HG03521 (cell line): ENCODE data around the gene MUC21.
"Not testable (repeated sequence)": the region's sequence is repeated elsewhere in the genome, so short reads cannot be mapped to it uniquely, and the experiment has no call there.

ENCODE experiments used
- ATAC-seq: cut with Tn5 transposase; IDR thresholded peaks from one replicate; pipeline ENCODE4 v1.9.1; 2021; ENCODE audit warnings: mild to moderate bottlenecking, moderate library complexity; ENCODE audit not compliant: unreplicated experiment

The MUC21 gene

DNA sequence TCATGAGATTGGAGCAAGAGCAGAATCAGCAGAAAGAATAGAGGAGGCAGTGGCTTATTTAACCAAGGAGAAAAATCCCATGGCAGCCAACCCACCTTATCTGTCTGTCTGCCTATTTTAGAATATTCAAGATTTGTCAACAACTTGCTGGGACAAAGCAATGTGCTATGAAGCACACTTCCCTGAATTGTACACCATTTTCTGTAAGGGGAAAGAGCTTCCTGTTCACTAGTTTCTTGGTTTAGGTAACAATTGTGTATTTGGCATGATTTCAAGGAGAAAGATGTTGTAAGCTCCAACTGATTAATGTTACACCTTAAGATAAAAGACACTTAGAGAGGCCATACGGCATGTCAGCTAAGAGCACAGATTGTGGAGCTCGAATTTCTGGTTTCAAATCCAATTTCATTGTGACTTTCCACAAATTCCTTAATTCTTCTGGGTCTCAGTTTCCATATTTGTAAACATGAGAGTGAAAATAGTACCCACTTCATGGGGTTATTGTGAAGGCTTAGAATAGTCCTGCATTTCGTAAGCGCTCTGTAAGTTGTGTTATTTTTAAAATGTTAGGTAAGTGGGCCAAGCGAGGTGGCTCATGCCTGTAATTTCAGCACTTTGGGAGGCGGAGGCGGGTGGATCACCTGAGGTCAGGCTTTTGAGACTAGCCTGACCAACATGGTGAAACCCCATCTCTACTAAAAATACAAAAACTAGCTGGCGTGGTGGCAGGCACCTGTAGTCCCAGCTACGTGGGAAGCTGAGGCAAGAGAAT lies 21.9 kb downstream of the MUC21 start:
- no peak for ATAC-seq

DNA sequence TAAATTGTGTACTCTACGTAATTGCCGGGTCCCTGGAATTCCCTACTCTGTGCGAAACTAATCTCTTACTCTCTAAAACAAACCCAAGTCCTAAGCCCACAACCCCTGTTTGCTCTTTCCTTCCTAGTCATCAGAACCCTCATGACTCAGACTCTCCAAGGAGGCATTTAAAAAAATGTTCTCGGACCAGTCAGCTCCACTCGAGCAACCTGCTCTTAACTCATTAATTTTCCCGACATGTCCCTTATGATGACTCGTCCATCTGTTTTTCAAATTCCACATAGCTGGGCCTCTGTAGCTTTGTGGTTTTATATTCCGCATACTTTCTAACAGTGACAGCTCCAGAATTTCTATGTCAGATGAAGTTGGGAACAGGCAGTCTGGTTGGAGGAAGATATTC lies 24.2 kb downstream of the MUC21 start:
- ATAC-seq: no peak

DNA sequence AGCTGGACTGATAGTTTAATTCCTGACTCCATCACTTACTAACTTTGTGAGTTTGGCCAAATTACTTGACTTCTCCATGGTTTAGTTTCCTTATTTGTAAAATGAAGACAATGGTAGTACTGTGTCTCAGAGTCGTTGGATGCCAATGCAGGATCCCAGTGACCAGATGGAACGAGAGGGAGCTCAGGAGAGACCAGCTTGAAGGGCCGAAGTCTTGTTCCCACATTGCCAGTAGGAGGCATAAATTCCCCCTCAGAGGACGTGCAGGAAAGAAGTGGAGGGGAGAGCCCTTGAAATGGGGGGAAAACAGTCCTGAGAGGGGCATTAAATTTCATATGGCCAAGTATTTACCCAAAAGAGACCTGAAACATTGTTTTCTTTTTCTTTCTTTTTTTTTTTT lies 24.6 kb downstream of the MUC21 start:
- no peak for ATAC-seq

DNA sequence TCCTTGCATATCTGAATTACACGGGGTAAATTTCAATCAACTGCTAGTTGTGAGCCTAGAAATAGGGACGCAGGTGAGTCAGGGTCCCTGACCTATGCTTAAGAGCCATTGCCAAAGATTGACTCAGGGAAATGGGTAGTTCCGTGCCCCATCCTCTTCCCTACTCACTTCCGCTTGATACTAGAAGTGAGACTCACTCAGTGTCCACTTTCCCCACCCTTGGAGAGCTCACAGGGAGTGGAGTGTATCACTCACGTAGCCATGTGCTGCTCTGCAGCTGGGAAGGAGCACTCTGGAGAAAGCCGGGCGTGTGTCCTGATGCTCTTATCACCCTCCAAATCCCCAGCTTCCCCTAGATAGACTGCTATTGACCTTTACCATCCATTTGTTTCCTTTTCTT lies 26.2 kb downstream of the MUC21 start:
- no peak for ATAC-seq

DNA sequence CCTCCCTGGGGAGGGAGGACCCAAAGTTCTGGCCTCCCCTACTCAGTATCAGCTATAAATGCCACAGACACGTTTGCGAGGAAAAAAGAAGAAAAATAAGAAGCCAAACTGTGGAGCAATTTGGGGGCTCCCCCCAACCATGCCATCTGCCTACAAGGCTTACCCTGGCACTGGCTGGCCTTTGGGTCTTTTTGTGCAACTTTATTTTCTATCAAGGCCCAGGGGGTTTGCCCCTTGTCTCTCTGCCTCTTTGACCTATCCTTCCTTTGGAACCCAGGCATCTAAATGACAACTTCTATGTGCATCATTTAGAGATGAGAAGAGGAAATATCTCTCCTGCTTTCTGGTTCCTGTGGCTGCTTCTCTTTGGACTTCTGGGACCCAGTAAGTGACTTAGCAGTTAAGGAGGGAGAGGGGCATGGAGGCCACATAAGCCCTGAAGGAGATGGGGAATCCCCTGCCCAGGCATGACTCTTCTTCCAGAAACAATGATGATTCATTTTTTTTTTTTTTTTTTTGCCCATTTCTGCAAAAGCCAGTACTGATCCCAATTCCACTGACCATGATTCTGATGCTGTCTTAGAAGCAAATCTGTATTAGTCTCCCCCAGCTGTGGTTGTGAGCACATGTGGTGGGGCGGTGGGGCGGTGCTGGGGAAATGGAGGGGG lies 27.0 kb downstream of the MUC21 start, which contains the start of gene MUC22:
Gene MUC22, plus strand, starts transcription at position 82 of the 668 bp plus-strand sequence. Its CDS starts 233 bp downstream, at position 315.
- ATAC-seq: no peak

DNA sequence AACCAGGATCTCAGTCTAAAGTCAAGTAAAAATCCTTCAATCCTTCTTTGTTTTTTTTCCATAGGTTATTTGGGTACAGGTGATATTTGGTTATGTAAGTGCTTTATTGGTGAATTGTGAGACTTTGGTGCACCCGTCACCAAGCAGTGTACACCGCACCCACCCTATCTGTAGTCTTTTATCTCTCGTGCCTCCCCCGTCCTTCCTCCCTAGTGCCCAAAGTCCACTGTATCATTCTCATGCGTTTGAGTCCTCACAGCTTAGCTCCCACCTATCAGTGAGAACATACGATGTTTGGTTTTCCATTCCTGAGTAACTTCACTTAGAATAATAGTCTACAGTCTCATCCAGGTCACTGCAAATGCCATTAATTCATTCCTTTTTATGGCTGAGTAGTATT lies 27.6 kb downstream of the MUC21 start:
- no peak for ATAC-seq

DNA sequence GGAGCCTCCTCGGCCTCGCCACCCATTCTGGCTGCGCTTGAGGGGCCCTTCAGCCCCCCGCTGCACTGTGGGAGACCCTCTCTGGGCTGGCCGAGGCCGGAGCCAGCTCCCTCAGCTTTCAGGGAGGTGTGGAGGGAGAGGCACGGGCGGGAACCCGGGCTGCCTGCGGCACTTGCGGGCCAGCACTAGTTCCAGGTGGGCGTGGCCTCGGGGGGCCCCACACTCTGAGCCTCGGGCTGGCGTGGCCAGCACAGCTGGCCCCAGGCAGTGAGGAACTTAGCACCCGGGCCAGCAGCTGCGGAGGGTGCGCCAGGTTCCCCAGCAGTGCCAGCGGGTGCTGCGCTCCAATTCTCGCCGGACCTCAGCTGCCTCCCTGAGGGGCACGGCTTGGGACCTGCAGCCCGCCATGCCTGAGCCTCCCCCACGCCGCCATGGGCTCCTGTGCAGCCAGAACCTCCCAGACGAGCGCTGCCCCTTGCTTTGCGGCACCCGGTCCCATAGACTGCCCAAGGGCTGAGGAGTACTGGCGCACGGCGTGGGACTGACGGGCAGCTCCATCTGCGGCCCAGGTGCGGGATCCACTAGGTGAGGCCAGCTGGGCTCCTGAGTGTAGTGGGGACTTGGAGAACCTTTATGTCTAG lies 33.3 kb downstream of the MUC21 start:
- ATAC-seq: no peak

DNA sequence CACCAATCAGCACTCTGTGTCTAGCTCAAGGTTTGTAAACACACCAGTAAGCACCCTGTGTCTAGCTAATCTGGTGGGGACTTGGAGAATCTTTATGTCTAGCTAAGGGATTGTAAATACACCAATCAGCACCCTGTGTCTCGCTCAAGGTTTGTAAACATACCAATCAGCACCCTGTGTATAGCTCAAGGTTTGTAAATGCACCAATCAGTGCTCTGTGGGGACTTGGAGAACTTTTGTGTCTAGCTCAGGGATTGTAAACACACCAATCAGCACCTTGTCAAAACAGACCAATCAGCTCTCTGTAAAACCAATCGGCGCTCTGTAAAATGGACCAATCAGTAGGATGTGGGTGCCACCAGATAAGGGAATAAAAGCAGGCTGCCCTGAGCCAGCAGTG lies 33.9 kb downstream of the MUC21 start:
- not testable (repeated sequence) for ATAC-seq

DNA sequence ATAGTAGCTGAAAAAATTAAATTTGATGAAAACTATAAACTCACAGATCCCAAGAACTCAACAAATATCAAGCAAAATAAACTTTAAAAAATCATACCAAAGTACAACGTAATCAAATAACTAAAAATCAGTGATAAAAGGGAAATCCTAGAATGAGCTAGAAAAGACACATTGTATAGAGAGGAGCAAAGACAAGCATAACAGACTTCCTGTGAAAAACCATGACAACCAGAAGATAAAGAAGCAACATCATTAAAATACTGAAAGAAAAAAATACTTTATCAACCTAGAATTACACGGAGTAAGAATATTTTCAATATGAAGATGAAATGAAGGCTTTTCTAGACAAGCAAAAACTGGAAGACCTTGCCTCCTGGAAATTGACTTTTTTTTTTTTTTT lies 36.5 kb downstream of the MUC21 start:
- ATAC-seq: no peak

DNA sequence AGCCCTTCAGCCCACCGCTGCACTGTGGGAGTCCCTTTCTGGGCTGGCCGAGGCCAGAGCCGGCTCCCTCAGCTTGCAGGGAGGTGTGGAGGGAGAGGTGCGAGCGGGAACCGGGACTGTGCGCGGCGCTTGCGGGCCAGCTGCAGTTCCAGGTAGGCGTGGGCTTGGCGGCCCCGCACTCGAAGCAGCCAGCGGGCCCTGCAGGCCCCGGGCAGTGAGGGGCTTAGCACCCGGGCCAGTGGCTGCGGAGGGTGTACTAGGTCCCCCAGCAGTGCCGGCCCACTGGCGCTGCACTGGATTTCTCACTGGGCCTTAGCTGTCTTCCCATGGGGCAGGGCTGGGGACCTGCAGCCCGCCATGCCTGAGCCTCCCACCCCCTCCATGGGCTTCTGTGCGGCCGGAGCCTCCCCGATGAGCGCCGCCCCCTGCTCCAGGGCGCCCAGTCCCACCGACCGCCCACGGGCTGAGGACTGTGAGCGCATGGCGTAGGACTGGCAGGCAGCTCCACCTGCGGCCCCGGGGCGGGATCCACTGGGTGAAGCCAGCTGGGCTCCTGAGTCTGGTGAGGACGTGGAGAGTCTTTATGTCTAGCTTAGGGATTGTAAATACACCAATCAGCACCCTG lies 37.2 kb downstream of the MUC21 start:
- not testable (repeated sequence) for ATAC-seq

DNA sequence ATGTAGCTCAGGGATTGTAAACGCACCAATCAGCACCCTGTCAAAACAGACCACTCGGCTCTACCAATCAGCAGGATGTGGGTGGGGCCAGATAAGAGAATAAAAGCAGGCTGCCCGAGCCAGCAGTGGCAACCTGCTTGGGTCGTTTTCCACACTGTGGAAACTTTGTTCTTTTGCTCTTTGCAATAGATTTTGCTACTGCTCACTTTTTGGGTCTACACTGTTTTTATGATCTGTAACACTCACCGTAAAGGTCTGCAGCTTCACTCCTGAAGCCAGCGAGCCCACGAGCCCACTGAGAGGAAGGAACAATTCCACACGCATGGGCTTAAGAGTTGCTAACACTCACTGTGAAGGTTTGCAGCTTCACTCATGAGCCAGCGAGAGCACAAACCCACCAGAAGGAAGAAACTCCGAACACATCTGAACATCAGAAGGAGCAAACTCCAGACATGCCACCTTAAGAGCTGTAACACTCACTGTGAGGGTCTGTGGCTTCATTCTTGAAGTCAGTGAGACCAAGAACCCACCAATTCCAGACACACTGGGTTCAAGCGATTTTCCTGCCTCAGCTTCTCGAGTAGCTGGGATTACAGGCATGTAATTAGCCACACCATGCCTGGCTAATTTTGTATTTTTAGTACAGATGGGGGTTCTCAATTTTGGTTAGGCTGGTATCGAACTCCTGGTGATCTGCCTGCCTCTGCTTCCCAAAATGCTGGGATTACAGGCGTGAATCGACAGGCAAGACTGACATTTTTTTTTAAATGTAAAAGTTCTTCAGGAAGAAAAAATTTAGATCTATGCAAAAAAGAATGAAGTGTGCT lies 38.4 kb downstream of the MUC21 start:
- not testable (repeated sequence) for ATAC-seq

DNA sequence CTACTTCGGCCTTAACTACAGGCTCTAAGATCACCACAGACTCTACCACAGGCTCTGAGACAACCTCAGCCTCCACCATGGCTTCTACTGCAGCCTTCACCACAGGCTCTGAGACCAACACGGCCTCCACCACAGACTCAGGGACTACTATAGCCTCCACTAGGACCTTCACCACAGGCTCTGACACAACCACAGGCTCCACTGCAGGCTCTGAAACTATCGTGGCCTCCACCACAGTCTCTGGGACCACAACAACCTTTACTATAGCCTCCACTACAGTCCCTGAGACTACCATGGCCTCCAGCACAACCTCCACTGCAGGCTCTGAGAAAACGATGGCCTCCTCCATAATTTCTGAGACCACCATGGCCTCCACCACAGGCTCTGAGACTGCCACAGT lies 42.1 kb downstream of the MUC21 start:
- ATAC-seq: no peak

DNA sequence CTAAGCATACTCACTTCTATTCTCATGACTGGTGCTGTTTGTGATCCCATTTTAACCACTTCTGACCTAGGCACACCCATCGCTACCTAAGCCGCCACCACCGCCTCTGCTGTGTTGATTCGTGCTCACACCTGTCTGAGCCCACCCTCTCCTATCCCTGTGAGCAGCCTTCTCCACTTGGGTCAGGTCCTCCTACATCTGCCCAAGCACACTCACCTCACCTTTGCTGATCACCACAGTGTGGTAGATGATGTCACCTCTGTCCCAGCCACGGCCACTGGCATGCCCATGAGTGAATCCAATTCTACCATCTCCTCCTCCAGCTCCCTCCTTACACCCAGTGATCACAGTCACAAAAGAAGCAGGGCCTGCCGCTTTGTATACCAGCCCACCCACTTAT lies 47.6 kb downstream of the MUC21 start:
- ATAC-seq: no peak

DNA sequence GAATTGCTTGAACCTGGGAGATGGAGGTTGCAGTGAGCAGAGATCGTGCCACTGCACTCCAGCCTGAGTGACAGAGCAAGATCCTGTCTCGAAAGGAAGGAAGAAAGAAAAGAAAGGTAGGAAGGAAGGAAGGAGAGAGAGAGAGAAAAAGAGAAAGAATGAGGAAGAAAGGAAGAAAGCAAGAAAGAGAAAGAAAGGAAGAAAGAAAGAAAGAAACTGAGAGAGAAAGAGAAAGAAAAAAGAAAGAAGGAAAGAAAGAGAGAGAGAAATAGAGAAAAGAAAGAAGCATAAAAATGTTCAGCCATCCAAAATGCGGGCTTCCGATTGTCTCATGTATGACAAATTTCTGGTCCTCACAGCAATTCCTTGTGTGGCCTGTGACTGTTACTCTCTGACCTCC lies 49.6 kb downstream of the MUC21 start:
- ATAC-seq: no peak

DNA sequence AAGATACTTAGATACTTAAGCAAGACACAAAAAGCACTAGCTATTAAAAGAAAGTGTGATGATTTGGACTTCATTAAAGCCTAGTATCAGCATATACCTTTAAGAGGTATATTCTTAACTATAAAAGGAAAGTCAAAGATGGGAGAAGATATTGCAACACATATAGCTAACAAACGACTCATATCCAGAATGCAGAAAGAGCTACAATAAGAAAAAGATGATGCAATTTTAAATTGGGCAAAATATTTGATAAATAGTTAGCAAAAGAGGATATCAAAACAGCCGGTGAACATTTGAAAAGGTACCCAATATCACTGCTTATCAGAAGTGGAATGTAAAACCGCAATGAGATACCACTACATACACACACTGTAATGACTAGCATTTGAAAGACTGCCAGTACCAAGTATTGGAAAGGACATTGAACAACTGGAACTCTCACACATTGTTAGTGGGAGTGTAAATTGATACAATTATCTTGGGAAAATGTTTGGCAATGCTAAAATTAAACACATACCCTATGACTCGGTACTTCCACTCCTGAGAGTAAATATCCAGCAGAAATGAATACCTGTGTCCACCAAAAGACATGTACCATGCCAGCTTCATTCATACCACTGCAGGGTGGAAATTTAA lies 52.5 kb downstream of the MUC21 start:
- no peak for ATAC-seq

DNA sequence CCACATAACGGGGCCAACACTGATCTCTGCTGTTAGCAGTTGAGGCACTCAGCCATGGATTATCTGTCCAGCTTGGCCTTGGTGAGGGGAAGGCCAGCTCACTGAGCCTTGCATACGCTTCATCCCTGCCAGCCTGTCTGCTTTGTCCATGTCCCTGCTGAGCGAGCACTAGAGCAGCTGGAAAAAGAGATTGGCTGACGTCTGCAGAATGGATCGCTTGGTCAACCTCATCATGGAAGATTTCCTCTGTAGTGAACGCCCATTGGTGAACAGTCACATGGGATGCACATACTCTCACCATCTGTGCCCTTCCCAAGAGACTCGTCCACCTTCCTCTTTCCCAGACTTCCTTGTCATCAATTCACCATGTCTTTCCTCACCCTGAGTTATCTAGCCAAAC lies 53.7 kb downstream of the MUC21 start:
- no peak for ATAC-seq

DNA sequence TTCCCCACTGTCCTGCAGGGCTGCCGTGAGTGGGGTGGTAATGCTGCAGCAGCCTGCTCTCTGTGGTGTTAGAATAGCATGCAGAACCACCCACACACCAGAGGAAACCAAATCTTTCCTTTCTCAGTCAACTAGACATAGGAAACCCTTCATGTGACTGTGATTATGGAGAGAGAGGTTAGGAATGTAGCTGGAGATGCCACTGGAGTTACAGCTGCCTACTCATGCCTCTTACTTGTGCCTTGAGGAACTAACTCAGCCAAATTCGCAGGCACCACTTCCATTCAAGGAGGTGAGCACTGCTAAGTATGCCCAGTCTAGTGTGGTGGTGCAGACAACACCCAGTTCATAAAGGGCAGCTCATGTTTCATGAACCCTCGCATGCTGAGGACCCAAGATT lies 54.2 kb downstream of the MUC21 start:
- ATAC-seq: no peak

DNA sequence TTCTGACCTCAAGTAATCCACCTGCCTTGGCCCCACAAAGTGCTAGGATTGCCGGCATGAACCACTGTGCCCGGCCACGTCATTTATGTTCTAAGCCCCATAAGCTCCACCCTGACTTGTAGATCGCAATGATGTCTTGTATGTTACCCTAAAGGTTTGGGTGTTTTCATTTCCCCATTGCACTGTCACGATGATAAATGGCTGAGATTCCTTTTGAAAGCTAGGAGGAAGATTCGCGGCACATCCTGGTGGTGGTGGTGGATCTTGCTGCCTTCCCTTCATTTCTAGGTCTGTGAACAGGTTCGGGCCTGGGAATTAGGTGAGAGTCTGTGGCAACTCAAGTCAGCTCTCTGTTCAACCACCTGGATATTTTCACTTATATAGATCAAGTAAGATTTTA lies 55.0 kb downstream of the MUC21 start:
- no peak for ATAC-seq
